ENCODE measurements around the gene GPX1.

DNA sequence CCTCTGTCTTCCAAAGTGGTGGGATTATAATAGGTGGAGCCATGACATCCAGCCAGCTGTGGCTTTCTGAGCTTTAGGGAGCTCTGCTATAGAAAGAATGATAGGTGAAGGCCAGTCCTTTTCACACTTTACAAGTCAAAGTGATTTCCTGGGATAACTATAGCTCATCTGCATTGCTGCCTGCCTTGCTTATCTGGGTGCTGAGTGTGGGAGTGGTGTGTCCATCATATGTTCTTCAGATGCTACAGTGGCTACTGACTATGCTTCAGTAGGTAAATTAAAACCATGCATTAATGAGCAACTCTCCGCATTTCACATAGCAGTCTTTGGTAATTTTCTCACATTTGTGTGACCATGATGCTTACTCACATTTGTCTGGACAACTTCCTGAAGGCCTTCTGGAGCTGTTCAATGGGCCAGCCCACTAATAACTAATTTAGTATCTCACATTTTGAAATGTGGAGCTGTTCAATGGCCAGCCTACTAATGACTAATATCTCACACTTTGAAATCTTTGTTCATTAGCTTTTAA, 30.2 kb upstream of the GPX1 start:
- TF ChIP-seq, protein P1, sequence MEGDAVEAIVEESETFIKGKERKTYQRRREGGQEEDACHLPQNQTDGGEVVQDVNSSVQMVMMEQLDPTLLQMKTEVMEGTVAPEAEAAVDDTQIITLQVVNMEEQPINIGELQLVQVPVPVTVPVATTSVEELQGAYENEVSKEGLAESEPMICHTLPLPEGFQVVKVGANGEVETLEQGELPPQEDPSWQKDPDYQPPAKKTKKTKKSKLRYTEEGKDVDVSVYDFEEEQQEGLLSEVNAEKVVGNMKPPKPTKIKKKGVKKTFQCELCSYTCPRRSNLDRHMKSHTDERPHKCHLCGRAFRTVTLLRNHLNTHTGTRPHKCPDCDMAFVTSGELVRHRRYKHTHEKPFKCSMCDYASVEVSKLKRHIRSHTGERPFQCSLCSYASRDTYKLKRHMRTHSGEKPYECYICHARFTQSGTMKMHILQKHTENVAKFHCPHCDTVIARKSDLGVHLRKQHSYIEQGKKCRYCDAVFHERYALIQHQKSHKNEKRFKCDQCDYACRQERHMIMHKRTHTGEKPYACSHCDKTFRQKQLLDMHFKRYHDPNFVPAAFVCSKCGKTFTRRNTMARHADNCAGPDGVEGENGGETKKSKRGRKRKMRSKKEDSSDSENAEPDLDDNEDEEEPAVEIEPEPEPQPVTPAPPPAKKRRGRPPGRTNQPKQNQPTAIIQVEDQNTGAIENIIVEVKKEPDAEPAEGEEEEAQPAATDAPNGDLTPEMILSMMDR (IDR thresholded peaks at IDR 0.05; ENCODE audit: poor library complexity), result no peak
- TF ChIP-seq EZH2 (IDR thresholded peaks at IDR 0.05; ENCODE audit: borderline replicate concordance), result no peak

Data from hepatocyte (in vitro differentiated cells).